GM19193 (cell line): ENCODE results near the gene TMEM164.

Experiments used
- POLR2A ChIP-seq: IDR thresholded peaks from 4 replicates; pipeline ENCODE4 v1.6.1; 2011; ENCODE audit not compliant: insufficient read depth, insufficient read length; ENCODE audit errors: extremely low read depth

Gene TMEM164

DNA sequence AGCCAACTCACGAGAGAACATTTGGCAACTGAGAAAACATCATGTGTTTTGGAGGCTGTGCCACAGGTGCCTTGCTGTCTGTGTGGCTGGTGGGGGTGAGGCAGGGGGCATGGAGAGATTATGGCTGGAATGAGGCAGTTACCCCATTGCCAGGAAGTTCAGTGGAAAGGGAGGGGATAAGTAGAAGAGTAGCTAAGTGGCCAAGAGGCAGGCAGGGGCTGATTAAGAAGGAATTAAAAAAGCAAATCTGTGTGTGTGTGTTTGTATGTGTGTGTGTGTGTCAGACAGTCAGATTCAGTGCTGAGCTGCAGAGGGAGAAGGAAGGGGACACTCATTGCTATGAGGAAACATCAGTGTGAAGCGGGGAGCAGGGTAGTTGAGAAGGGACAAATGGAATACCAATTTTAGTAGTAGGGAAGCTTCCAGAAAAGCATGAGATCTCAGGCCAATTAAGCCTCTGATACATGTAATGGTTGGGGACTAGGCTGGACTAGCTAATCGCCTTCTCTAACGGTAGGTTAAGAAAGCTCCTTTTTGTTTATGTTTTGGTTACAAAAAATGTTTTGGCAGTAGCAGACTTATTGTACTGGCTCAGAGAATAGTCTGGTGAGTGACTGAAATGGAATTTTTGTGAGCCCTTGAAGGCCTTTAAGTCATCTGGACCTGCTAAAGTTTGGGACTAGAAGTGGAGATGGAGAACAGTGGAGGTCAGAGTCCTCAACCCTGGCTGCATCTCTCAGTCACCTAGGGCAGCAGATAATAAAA is 18.5 kb downstream of the TMEM164 start:
- TF ChIP-seq POLR2A, result no peak

DNA sequence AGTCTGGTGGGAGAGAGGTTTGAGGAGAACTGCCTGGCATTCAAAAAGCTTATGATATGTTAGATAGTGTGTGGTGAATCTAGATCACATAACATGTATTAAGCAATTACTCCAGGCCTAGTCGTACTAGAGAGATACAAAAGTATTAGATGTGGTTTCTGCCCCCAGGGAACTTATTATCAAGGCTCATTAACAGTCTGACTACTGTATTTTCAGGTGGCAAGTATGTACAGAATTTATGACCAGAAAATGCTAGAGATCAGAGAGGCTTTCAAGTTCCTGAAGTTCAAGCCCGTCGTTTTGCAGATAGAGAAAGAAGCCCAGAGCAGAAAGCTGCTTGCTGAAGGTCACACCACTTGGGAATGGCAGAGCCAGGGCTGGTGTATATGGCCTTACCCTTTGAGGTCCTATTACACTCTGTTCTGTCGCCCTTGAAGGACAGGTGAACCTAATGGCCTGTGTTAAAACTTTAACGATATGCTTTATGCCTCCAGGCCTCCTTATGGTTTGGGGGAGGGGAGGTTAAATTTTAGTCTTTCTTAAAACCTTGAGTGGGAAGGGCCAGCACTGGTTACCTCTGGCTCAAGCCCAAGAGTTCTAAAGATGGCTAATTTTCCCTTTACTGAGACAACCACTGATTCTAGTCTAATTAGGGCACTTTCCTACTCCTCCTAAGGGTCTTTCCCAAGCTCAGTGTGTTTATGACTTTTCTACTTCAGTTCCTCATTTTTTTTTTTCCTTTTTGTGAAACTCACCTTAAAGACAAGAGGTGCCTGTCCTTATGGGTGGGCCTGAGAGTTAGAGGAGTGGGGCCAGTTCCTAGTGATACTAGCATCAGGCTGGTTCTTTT is 19.9 kb downstream of the TMEM164 start:
- no peak for TF ChIP-seq POLR2A

- no peak for TF ChIP-seq POLR2A
Observed at GRCh38 chrX:110025395-110025794, 22.5 kb downstream of the TMEM164 start.

DNA sequence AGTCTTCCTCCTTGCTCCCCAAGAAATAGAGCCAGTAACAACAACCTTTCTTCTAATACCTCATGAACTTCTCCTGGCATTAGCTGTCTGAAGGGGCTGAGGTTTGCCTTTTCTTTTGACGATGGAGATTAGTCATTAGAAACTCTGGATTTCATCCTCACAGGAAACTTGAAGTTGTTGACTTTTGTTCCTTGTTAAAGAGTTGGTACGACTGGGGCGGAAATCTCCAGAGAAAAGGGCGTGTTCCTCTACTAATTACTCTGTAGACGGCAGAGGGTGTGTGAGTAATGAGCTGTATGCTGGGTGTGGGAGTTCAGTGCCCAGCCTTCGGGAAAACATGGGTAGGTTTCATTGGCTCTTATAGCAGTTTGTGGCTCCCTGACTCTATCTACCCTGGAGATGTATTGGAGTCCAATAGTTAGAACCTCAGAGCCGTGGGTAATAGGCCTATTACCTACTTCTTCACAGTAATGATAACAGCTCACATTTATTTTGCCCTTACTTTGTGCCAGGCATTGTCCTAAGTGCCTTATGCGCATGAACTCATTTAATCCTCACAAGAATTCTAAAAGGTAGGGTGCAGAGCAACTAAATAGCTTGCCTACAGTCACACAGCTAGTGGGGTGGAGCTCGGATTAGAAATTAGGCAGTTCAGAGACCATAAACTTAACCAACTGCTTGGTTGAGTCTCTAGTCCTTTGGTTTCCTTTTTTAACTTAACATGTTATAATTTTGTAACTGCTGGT is 23.4 kb downstream of the TMEM164 start:
- no peak for TF ChIP-seq POLR2A

DNA sequence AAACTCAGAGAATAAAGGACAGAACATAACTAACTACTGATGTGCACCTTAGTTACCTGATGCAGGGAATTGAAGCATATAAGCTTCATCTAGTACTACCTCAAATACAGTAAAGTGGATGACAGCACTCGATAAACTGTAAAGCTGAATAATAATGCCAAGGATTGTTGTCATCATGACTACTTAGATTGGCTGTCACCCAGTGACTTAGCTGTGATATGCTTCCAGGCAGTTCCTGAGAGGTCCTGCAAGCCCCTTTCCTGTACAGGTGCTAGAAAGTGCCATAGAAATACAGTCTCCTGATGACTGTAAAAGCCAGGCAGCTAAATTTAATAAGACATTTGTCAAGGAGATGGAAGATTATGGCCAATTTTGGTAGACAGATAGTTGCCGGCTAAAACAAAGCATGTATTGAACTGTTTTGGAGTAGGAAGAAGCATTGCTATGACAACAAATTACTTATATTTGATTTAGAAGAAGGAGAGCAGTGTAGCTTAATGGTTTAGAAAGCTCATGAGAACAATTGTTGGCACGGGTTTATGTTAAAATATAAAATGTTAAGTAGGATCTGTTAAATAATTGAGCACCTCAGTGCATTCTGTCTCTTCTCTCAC is 29.7 kb downstream of the TMEM164 start:
- no peak for TF ChIP-seq POLR2A

DNA sequence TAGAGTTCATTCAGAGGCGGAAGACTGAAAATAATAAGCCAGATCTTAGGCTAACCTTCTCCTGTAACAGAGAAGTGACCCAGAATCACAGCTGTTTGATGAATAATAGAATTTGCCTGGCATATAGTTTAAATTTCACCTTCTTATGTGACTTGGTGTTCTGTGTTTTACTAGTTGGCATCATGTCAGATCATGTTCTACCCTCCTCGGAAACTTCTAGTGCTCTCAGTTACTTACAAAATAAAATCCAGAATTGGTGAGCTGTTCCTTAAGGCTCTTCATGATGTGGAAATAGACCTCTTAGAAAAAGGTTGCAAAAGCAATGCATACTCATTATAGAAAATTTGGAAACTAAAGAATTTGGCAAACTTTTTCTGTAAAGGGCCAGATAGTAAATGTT is 31.1 kb downstream of the TMEM164 start:
- no peak for TF ChIP-seq POLR2A

DNA sequence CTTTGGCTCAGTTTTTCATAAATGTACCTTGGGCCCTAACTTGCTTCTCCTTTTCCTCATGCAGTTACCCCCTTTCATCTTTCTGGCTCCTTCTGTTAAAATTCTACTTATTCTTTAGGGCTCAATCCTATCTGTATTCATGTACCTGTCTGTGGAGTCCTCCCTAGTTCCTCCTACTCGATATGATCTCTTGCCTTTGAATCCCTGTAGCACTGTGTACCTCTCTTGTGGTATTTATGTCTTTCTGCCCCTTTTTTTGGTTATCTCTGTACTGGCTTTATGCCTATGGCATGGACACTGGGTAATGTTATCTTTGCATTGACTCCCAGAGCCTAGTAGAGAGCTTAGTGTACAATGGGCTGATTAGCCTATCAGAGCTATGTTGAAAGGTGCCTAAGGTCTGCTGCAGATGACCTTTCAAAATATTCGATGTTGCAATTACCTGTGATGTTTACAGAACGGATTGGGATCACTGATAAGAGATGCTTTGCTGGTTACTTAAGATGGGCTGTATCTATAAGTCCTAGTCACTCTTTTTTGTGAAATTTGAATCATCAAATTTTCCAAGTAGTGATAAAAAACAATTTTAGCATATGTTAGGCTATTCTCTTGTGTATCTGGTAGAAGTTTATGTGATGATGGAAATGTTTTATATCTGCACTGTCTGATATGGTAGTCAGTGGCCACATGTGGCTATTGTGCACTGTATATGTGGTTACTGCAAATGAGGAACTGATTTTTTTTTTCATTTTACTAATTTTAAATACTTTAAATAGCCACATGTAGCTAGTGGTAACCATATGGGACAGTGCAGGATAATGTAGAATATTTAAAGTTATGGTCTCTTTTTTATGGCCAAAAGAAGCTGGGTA is 33.5 kb downstream of the TMEM164 start:
- TF ChIP-seq POLR2A, result no peak

- no peak for TF ChIP-seq POLR2A
Observed at GRCh38 chrX:110037178-110037577, 34.3 kb downstream of the TMEM164 start.

- TF ChIP-seq POLR2A, result no peak
Observed at GRCh38 chrX:110038900-110039299, 36.0 kb downstream of the TMEM164 start.

- TF ChIP-seq POLR2A, result no peak
Observed at GRCh38 chrX:110041980-110042379, 39.1 kb downstream of the TMEM164 start.

GRCh38 chrX:110042496-110042895 is 39.6 kb downstream of the TMEM164 start:
- no peak for TF ChIP-seq POLR2A

GRCh38 chrX:110043506-110043905 is 40.6 kb downstream of the TMEM164 start:
- TF ChIP-seq POLR2A, result no peak

GRCh38 chrX:110044346-110045249 is 41.7 kb downstream of the TMEM164 start:
- TF ChIP-seq POLR2A, result no peak
